Activated CD8-positive, alpha-beta memory T cell treated with anti-CD3 and anti-CD28 coated beads, Interleukin-2, amount 50 U/mL, for 24 hours (primary cell): ENCODE measurements around the gene IFNLR1.
A peak's percentile ranks its signal among the peaks of the same experiment; 100 is the strongest.

Source experiments
- DNase-seq: peaks from one replicate; pipeline ENCODE4 v3.0.0-alpha.2; 2020; ENCODE audit errors: extremely low read depth

Gene IFNLR1

GRCh38 chr1:24177161-24177560 lies 9.9 kb downstream of the IFNLR1 start:
- DNase-seq = no peak

GRCh38 chr1:24175033-24175755 lies 11.9 kb downstream of the IFNLR1 start:
- no peak for DNase-seq

GRCh38 chr1:24173638-24174575 lies 13.2 kb downstream of the IFNLR1 start:
- no peak for DNase-seq

- DNase-seq = no peak
Observed at GRCh38 chr1:24172598-24172997, 14.5 kb downstream of the IFNLR1 start.

- DNase-seq = no peak
Observed at GRCh38 chr1:24169286-24169685, 17.8 kb downstream of the IFNLR1 start.

GRCh38 chr1:24168245-24168644 lies 18.8 kb downstream of the IFNLR1 start:
- no peak for DNase-seq

- no peak for DNase-seq
Observed at GRCh38 chr1:24167008-24167407, 20.1 kb downstream of the IFNLR1 start.

- no peak for DNase-seq
Observed at GRCh38 chr1:24165500-24165899, 21.6 kb downstream of the IFNLR1 start.

- DNase-seq = no peak
Observed at GRCh38 chr1:24164004-24164403, 23.1 kb downstream of the IFNLR1 start.

GRCh38 chr1:24162201-24162600 lies 24.9 kb downstream of the IFNLR1 start:
- no peak for DNase-seq

- no peak for DNase-seq
Observed at GRCh38 chr1:24161270-24161669, 25.8 kb downstream of the IFNLR1 start.

- no peak for DNase-seq
Observed at GRCh38 chr1:24159366-24159765, 27.7 kb downstream of the IFNLR1 start.

GRCh38 chr1:24157918-24158481 lies 29.1 kb downstream of the IFNLR1 start:
- no peak for DNase-seq

GRCh38 chr1:24156542-24157260 lies 30.4 kb downstream of the IFNLR1 start:
- DNase-seq = no peak

GRCh38 chr1:24155011-24155782 lies 31.9 kb downstream of the IFNLR1 start:
- DNase-seq = no peak

GRCh38 chr1:24154215-24154614 lies 32.9 kb downstream of the IFNLR1 start:
- no peak for DNase-seq

GRCh38 chr1:24152631-24153494 lies 34.2 kb downstream of the IFNLR1 start:
- DNase-seq = no peak

- no peak for DNase-seq
Observed at GRCh38 chr1:24151175-24151533, 35.9 kb downstream of the IFNLR1 start.

GRCh38 chr1:24150234-24151174 lies 36.6 kb downstream of the IFNLR1 start:
- peak; percentile 81 for DNase-seq
